HG02840 (cell line): Measurements from ENCODE around the gene TTLL8.

ENCODE experiments used
- ATAC-seq: cut with Tn5 transposase; IDR thresholded peaks from one replicate; pipeline ENCODE4 v1.9.1; 2021; ENCODE audit warnings: mild to moderate bottlenecking, moderate library complexity, moderate number of reproducible peaks; ENCODE audit not compliant: unreplicated experiment, low FRiP score

Gene TTLL8

DNA sequence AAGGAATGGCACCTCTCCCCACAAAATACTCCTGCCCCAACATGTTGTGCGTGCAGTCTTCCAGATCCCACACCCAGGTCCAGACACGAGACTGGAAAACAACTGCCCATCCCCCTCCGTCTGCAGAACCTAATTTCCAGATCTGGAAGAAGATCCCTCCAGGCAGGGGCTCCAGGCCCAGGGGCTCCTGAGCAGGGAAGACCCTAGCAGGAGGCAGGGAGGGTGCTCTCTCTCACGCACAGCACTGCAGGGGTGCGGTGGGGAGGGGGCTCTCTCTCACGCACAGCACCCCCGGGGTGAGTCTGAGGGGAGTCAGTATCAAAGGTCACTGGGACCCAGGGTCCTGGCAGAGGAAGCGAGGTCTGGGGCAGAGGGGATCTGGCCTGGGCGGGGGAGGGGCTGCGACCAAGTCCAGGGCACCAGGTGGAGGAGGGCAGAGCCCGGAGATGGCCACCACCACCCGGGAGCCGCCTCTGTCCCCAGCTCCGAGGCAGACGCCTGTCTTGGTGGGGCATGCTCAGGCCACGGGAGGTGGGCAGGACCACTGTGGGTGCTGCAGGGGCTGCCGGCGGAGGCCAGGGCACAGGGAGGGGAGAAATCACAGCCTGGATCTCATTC, 25.5 kb upstream of the TTLL8 start:
- ATAC-seq, result no peak

- no peak for ATAC-seq
Observed at GRCh38 chr22:50082961-50083461, 24.9 kb upstream of the TTLL8 start.

- ATAC-seq, result no peak
Observed at GRCh38 chr22:50082197-50082715, 24.2 kb upstream of the TTLL8 start.

DNA sequence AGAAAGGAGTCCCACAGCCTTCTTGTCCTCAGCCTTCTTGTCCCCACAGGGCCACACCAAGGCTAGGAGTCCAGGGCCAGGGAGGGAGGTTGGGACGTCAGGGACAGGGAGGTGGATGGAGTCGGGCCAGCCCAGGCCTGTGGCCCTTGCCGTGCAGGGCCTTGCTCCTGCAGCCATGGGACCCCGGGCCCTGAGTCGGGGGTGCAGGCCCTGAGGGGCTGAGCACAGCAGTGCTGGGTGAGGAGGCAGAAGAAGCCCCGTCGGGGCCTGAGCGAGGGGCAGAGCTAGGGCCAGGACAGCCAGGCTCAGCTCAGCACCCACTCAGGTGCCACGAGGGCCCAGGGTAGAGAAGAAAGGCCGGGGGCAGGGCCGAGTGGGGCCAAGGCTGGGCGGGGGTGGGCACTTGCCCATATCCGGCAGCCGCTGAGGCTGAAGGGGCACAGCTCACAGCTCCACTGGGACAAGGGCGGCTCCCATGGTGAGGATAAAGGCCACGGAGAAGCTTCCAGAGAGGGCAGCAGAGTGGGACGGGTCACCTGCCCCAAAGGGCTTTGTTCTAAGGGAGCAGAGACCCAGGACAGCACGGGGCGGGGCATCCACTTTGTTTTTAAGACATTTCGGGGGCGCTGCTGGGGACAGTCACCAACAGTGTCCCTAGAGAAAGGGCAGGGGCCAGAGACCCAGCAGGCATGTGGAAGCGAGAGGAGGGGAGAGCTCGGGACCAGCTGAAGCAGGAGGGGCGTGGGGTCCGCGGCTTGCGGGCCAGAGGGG, 23.5 kb upstream of the TTLL8 start:
- ATAC-seq, result no peak

DNA sequence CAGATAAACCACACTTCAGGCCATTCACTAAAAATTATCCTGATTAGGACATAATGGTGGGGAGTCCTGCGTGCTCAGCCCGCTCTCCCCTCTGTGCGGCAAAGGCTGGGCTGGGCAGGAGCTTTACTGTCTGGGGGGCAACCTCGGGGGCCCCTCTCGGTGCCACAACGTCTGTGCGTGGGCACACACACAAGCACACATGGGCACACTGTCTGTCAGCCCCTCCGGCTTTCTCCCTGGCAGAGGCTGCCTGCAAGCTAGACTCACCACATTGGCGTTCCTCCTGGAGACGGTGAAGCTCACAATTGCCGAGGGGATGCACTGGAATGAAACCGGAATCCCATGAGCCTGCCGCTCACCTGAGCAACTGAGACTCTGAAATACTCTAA, 22.0 kb upstream of the TTLL8 start:
- ATAC-seq, result no peak

DNA sequence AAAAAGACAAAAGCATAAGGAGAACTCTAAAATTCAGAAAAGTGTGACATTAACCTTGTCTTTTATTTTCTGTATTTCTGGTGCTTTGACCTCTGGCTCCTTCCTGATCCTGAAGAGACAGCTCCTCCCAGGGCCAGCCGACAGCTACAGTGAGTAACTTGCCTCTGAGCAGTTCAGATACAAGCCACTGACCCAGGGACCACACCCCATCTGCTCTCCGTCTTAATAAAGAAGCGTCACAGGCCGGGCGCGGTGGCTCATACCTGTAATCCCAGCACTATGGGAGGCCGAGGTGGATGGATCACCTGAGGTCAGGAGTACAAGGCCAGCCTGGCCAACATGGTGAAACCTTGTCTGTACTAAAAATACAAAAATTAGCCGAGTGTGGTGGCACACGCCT, 20.7 kb upstream of the TTLL8 start:
- no peak for ATAC-seq

GRCh38 chr22:50078246-50078645, 20.1 kb upstream of the TTLL8 start:
- no peak for ATAC-seq

- ATAC-seq, result no peak
Observed at GRCh38 chr22:50076646-50077535, 18.8 kb upstream of the TTLL8 start.

- ATAC-seq, result no peak
Observed at GRCh38 chr22:50074551-50075530, 16.7 kb upstream of the TTLL8 start.

DNA sequence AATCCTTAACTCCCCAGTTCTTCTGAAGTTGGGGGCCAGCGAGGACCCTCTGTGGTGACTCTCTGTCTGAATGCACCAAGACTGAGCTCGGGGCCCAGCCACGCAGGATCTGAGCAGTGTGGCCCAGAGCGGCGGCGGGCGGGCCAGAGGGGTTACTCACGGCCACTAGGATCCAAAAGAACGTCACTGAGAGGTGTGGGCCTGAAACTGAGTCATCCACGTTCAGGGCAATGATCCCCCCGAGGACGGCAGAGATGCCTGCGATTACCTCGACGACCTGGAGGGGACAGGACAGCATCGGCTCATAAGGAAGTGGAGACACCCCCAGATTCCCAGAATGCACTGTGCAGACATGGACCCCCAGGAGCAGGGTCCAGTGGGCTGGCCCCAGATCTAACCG, 16.0 kb upstream of the TTLL8 start:
- no peak for ATAC-seq

- no peak for ATAC-seq
Observed at GRCh38 chr22:50072714-50073538, 14.8 kb upstream of the TTLL8 start.

DNA sequence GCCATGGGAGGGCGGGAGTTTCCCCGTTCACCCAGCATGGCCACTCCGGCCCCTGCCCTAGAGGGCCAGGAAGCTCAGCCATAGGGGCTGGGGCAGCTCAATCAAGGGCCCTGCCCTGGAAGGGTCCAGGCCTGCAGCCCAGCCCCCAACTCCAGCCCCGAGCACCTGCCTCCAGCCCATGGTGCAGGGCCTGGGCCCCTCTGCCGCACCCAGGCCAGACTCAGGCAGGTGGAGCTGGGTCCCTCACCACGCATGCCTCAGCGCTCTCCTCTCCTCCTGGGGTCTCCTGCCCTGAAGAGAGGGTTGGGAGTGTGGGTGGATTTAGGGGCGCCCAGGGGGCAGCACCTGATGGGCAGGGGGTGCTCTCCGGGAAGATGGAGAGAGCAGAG, 14.1 kb upstream of the TTLL8 start:
- ATAC-seq, result no peak

GRCh38 chr22:50071432-50072166, 13.5 kb upstream of the TTLL8 start:
- ATAC-seq, result no peak

- no peak for ATAC-seq
Observed at GRCh38 chr22:50070366-50070765, 12.3 kb upstream of the TTLL8 start.

DNA sequence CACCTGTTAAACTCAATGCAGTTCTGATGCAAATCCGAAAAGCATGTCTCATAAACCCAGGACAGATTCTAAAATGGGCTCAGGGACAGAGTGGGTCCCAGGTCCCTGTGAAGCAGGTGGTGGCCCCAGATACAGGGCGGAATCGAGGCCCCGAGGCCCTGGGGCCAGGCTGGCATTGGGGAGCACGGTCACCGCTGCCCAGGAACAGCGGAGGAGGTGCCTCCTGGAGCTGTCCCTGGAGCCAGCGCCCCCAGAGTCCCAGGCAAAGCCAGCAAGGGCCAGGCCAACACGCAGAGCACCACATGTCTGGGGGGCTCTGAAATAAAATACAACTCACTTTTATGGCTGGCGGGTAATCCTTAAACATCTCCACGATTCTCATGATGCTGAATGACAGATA, 10.0 kb upstream of the TTLL8 start:
- no peak for ATAC-seq

DNA sequence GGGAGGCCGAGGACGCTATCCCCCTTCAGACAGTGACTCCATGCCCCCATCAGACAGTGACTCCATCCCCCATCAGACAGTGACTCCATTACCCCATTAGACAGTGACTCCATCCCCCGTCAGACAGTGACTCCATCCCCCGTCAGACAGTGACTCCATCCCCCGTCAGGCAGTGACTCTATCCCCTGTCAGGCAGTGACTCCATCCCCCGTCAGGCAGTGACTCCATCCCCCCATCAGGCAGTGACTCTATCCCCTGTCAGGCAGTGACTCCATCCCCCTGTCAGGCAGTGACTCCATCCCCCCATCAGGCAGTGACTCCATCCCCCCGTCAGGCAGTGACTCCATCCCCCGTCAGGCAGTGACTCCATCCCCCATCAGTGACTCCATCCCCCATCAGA, 9.1 kb upstream of the TTLL8 start:
- no peak for ATAC-seq

- ATAC-seq, result no peak
Observed at GRCh38 chr22:50064453-50064852, 6.4 kb upstream of the TTLL8 start.
